ENCODE results near the gene NES. TPM values are rescaled to one million over a fixed set of nuclear protein-coding genes. Genes with fewer than 3 reads are reported as not detected.
A peak's percentile ranks its signal among the peaks of the same experiment; 100 is the strongest.

Gene NES
- polyA plus RNA-seq, 1 of the 3 experiments (the other 2 are of a cell fraction): 15.8 TPM

DNA sequence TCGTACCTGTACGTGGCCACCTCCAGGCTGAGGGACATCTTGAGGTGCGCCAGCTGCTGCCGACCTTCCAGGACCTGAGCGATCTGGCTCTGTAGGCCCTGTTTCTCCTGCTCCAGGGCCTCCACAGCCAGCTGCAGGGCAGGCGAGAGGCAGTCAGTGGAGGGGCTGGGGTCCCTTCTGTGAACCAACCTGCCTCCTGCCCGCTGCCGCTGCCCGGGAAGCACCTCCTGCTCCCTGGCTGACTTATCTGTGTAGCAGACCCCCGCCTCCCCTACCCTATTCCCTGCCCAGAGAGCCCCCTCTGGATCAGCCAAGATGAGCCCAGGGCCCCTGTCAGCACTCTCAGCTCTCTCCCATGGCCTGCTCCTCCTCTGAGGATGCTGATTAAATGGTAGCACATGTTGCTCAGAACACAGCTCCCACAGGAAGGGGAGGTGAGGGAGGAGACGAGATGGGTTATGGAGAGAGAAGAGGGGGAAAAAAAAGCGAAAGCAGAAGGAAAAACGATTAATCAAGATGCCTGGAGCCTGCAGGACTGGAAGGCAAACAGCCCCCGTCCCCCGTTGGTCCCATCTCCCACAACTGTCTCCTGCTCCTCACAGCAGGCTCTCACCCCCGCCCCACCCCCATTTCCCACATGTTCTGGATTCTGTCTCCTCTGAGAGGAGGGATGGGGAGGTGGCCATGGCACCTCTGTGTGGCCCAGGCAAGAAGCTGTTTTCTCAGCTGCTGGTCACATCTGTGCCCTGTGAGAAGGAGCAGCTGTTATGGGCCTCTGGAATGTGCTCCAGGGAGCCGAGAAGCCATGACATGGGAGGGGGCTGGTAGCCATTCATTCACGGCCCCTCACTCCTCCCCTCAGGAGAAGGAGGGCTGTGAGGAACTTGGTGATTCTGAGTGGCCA lies 1.7 kb downstream of the NES start (continued):
- no peak for TF ChIP-seq TAF1 (IDR thresholded peaks at IDR 0.05; ENCODE audit: borderline replicate concordance, low read depth, low read length)
- TF ChIP-seq RXRA (IDR thresholded peaks at IDR 0.05; ENCODE audit: borderline replicate concordance, low read depth): no peak
- no peak for TF ChIP-seq EZH2phosphoT487 (IDR thresholded peaks at IDR 0.05; ENCODE audit: borderline replicate concordance, low read depth)
- TF ChIP-seq CHD2 (IDR thresholded peaks at IDR 0.05; ENCODE audit: low read length, partially characterized antibody): peak; percentile 79
- TF ChIP-seq TEAD4 (IDR thresholded peaks at IDR 0.05; ENCODE audit: borderline replicate concordance, insufficient read depth): no peak
- TF ChIP-seq EP300 (IDR thresholded peaks at IDR 0.05; ENCODE audit: borderline replicate concordance in 1 of 2, low read depth in 1 of 2, low read length in 1 of 2): 0 out of 4 replicates have a peak, but pooled peaks of 1 of the 2 experiments have one; percentile 14

GRCh38 chr1:156673387-156674121 lies 3.7 kb downstream of the NES start:
- H3K27ac ChIP-seq (ENCODE audit: low read depth in 2 of 2, low read length in 1 of 2): peak overlapping the region in 1 of 2 experiments; percentile 14; a peak in 1 of 4 replicates
- H4K20me1 ChIP-seq (ENCODE audit: insufficient read depth): peaks cover 10% of the 10 kb centered on the region; the same call in 1 of the 2 replicates
- peaks cover 21 to 67% of the 10 kb centered on the region in 2 experiments; a peak in 3 of 4 replicates for H3K4me1 ChIP-seq (ENCODE audit: control insufficient read depth in 1 of 2, insufficient read depth in 2 of 2, low read depth in 1 of 2, low read length in 1 of 2)
- no peak overlapping the region for H2AFZ ChIP-seq (ENCODE audit: low read depth)
- H3F3A ChIP-seq (replicated peaks; ENCODE audit: insufficient read depth): peaks cover 3% of the 10 kb centered on the region
- H3K79me2 ChIP-seq (ENCODE audit: insufficient read depth): peaks cover 23% of the 10 kb centered on the region
- 73% methylated on average over 8 of the region's 8 CpGs for WGBS (ENCODE audit: low lambda C conversion rate)
- no peaks in the 10 kb centered on the region for H3K9me2 ChIP-seq
- no peak for DNase-seq
- no peak for TF ChIP-seq NRF1 (IDR thresholded peaks at IDR 0.05; ENCODE audit: low read depth, low read length)
- TF ChIP-seq YY1 (IDR thresholded peaks at IDR 0.05; ENCODE audit: low read depth): no peak
- no peak for TF ChIP-seq RFX5 (IDR thresholded peaks at IDR 0.05; ENCODE audit: low read length)
- TF ChIP-seq MEF2A (IDR thresholded peaks at IDR 0.05; ENCODE audit: borderline replicate concordance, low read depth): no peak
- TF ChIP-seq ELF1 (IDR thresholded peaks at IDR 0.05): no peak
- TF ChIP-seq FOXM1 (IDR thresholded peaks at IDR 0.05; ENCODE audit: low read depth): no peak
- no peak for TF ChIP-seq EZH2phosphoT487 (IDR thresholded peaks at IDR 0.05; ENCODE audit: borderline replicate concordance, low read depth)
- no peak for TF ChIP-seq SIN3A (IDR thresholded peaks at IDR 0.05; ENCODE audit: borderline replicate concordance, low read depth, low read length)
- TF ChIP-seq, protein P1, sequence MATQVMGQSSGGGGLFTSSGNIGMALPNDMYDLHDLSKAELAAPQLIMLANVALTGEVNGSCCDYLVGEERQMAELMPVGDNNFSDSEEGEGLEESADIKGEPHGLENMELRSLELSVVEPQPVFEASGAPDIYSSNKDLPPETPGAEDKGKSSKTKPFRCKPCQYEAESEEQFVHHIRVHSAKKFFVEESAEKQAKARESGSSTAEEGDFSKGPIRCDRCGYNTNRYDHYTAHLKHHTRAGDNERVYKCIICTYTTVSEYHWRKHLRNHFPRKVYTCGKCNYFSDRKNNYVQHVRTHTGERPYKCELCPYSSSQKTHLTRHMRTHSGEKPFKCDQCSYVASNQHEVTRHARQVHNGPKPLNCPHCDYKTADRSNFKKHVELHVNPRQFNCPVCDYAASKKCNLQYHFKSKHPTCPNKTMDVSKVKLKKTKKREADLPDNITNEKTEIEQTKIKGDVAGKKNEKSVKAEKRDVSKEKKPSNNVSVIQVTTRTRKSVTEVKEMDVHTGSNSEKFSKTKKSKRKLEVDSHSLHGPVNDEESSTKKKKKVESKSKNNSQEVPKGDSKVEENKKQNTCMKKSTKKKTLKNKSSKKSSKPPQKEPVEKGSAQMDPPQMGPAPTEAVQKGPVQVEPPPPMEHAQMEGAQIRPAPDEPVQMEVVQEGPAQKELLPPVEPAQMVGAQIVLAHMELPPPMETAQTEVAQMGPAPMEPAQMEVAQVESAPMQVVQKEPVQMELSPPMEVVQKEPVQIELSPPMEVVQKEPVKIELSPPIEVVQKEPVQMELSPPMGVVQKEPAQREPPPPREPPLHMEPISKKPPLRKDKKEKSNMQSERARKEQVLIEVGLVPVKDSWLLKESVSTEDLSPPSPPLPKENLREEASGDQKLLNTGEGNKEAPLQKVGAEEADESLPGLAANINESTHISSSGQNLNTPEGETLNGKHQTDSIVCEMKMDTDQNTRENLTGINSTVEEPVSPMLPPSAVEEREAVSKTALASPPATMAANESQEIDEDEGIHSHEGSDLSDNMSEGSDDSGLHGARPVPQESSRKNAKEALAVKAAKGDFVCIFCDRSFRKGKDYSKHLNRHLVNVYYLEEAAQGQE (IDR thresholded peaks at IDR 0.05; ENCODE audit: low read depth, low read length): no peak
- no peak for TF ChIP-seq TEAD4 (IDR thresholded peaks at IDR 0.05; ENCODE audit: borderline replicate concordance, insufficient read depth)
- TF ChIP-seq, protein P2, sequence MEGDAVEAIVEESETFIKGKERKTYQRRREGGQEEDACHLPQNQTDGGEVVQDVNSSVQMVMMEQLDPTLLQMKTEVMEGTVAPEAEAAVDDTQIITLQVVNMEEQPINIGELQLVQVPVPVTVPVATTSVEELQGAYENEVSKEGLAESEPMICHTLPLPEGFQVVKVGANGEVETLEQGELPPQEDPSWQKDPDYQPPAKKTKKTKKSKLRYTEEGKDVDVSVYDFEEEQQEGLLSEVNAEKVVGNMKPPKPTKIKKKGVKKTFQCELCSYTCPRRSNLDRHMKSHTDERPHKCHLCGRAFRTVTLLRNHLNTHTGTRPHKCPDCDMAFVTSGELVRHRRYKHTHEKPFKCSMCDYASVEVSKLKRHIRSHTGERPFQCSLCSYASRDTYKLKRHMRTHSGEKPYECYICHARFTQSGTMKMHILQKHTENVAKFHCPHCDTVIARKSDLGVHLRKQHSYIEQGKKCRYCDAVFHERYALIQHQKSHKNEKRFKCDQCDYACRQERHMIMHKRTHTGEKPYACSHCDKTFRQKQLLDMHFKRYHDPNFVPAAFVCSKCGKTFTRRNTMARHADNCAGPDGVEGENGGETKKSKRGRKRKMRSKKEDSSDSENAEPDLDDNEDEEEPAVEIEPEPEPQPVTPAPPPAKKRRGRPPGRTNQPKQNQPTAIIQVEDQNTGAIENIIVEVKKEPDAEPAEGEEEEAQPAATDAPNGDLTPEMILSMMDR (IDR thresholded peaks at IDR 0.05): no peak
- TF ChIP-seq, protein P3, sequence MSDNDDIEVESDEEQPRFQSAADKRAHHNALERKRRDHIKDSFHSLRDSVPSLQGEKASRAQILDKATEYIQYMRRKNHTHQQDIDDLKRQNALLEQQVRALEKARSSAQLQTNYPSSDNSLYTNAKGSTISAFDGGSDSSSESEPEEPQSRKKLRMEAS (IDR thresholded peaks at IDR 0.05; ENCODE audit: low read depth): no peak
- TF ChIP-seq EP300 (IDR thresholded peaks at IDR 0.05; ENCODE audit: borderline replicate concordance in 1 of 2, low read depth in 1 of 2, low read length in 1 of 2): no peak
- no peak for TF ChIP-seq TAF1 (IDR thresholded peaks at IDR 0.05; ENCODE audit: borderline replicate concordance, low read depth, low read length)
- ChIA-PET CTCF (interaction anchor here (1.1 to 45.5 kb wide), 7 partner anchors 9 to 119 kb away, joined by 3 to 2702 read pairs (median 7); partner anchors contain the start of genes CRABP2, HAPLN2, ISG20L2 and METTL25B), POLR2A (no interaction called here)
- no peaks in the 10 kb centered on the region for H3K27me3 ChIP-seq (ENCODE audit: insufficient read depth)
- H3K9me3 ChIP-seq: no peaks in the 10 kb centered on the region
- H3K36me3 ChIP-seq (replicated peaks in 1 of 2; ENCODE audit: control insufficient read depth in 1 of 2, insufficient read depth in 2 of 2, low read length in 1 of 2): peaks cover 12 to 26% of the 10 kb centered on the region in 2 experiments
- no peak overlapping the region for H3K9ac ChIP-seq
- H3K4me2 ChIP-seq: peak overlapping the region; percentile 98; the same call in 1 of the 2 replicates
- no peak overlapping the region; a peak in 1 of 4 replicates for H3K4me3 ChIP-seq (ENCODE audit: low read depth in 2 of 2, low read length in 1 of 2)

Measured in SK-N-SH (cell line).